GM19193 (cell line): ENCODE results near the gene TMEM9B.

ENCODE experiments used
- POLR2A ChIP-seq: IDR thresholded peaks from 4 replicates; pipeline ENCODE4 v1.6.1; 2011; ENCODE audit not compliant: insufficient read depth, insufficient read length; ENCODE audit errors: extremely low read depth

Gene TMEM9B

DNA sequence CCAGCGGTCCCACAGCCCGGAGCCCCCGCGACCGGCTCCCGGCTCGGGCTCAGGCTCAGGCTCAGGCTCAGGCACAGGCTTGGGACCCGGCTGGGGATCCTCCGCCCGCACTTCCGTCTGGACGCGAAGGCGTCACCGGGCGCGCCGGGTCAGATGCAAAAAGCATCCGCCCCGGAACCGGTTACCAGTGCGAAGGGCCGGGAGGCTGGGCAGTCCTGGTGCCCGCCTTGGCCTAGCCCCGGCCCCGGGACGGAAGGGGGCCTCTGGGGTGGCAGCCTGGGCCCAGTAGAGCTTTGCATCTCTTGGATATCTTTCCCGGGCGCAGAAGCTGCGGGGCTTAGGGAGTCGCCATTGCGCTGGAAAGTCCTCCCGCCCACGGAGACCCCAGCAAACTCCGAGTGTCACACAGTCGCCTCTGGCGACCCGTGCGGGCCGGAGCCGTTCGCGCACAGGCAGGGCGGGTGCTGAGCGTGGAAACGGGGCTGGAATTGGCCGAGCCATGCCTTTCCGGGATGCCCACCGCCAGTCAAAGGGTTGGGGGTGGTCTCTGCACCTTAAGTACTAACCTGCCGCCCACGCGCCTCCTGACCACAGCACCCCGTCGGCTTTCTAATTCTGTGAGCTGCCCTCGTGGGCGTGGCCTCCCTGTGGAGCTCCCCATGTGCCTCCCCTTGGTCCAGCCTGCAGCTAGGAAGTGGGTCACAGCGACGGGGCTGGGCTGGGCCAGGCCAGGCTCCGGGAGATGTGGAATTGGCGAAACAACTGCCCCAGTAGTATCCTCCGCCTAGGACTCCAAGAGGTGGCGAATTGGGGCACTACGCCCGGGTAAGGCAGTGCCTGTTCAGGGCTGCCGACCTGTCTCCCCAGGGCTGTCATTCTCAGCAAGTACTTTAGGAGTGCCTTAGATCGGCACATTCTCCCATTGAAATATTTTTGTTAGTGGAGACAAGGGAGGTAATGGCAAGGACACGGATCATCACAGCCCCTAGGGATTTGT, at the start of gene TMEM9B:
TMEM9B (minus strand) TSS at position 119 of the 997 bp plus-strand sequence. CDS start 129 bp downstream, outside the sequence.
- TF ChIP-seq POLR2A: peak; percentile 90

DNA sequence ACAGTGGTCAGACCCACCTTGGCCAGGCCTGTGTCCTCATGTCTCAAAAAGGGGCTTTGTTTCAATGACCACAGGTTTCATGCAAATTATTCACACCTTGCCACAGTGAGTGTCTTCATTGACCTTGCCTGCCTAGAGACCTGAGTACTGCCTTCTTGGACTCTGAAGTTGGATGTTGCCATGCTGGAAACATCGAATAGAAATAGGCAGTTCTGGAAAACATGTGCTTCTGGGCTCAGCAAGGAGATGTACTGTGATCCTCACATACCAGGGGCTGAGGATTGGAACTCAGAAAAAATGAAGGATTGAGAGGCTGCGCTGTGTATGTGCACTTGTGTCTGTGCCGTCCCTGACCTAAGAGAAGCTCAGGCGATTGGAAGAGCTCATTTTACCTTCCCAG, 49.1 kb upstream of the TMEM9B start:
- TF ChIP-seq POLR2A: no peak

DNA sequence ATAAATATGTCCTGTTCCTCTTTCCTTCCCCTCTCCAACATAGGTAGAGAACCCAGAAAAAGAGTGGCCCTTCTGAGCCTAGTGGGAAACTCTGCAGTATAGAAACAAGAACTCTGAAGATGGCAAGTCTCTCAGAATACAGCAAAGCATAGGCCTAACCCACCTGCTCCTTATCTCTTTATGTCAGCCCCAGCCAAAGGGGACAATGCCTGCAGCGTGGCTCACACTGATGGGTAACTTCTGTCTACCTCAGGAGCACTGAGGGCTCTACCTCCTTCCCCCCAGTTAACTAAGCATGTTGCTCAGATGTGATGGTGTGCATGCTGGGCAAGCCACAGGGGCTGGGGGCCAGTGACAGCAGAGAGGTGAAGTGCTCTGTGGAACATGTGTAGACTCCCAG, 44.4 kb upstream of the TMEM9B start:
- TF ChIP-seq POLR2A: no peak

DNA sequence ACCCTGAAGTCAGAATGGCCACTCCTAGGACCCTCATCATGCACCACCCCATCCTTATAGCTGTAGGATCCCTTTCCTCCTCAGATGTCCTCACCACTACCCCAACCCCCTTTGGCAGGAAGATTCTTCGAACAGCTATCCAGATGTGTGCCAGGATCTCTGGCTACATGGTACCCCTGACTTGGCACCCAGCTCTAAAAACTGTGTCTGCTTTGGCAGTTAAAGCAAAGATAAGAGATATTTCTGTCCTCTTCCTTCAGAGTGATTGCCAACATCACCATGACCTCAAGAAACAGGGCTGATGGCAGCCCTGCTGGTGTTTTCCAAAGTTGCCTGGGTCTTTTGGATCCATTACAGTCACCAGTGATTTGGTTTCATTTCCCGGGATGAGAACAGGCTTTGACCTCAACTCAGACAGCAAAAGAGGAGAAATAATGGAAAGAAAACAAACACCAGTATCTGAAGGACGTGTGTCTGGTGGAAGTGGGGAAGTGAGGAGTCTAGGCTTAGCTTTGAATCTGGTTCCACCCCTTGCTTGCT, 43.8 kb upstream of the TMEM9B start:
- TF ChIP-seq POLR2A: no peak

DNA sequence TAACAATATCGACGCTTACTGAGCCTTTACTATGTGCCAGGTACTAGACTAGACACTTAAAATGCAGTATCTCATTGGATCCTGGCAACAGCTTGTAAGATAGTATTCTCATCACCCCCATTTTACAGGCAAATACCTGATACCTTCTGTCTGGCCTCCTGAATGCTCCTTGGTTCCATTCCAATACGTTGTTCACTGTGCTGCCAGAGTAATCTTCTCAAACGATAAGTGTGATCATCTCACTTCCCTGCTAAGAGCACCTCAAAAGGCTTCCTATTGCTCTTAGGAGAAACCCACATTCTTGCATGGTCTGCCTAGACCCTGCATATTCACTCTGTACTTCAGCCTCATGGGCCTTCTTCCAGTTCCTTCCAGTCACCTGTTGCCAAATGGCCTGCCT, 40.8 kb upstream of the TMEM9B start:
- TF ChIP-seq POLR2A: no peak

DNA sequence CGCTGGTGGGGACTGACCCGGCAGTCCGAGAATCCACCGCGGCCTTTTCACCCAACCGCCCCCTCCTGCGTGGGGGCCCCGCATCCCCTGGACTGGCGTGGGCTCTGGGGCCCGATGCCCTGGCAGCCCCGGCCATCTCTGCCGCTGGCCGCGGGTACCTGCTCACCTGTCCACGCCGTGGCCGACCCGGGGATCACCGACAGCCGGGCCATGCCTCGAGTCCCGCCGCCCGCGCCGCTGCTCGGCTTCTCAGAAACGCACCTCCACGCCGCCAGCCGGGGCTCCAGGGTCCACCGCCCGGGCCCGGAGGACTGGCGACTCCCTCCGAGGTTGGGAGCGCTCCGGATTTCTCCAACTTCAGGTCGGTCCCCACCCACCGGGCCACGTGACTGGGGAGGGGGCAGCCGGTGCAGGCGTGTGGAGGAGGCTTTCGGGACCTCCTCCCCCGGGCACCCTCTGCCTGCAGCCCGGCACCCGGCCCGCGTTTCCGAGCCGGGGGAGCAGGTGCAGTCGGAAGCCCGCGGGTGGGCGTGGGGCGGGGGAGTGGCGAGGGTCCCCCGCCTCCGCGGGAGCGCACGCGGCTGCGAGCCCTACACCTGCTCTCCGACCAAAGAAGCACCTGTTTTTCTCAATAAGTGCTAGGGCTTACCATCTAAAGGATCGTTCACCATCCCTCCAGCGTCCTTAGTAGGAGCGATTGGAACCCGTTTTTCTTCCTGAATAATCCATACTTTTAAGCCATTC, 40.1 kb upstream of the TMEM9B start:
- no peak for TF ChIP-seq POLR2A

DNA sequence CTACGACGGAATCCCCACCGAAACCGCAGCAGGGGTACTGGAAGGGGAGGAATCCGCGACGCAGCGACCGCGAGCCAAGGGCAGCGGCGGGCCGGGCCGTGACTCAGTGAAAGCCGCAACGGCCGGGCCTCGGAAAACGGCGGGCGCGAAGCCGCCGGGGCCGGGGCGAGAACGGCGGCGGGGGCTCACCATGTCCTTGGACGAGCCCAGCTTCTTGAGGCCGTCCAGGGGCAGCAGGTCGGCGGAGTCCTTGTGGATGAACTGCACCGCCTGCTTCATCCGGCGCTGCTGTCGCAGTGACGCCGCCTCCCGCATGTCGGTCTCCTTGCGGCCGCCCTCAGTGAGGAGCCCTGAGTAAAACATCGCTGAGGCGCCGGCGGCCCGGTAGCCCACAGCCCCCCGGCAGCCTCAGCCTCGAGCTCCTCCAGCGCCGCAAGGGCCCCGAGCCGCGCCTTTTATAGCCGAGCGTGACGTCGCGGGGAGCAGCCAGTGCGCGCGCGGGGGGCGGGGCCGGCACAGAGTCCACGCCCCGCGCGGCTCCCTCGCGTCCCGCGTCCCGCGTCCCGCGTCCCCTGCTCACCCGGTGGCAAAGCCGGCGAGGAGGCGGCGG, 39.4 kb upstream of the TMEM9B start, which contains the start of gene NRIP3:
NRIP3 (minus strand) TSS at position 429 of the 610 bp plus-strand sequence; CDS start at position 363, 66 bp downstream.
- TF ChIP-seq POLR2A: no peak

DNA sequence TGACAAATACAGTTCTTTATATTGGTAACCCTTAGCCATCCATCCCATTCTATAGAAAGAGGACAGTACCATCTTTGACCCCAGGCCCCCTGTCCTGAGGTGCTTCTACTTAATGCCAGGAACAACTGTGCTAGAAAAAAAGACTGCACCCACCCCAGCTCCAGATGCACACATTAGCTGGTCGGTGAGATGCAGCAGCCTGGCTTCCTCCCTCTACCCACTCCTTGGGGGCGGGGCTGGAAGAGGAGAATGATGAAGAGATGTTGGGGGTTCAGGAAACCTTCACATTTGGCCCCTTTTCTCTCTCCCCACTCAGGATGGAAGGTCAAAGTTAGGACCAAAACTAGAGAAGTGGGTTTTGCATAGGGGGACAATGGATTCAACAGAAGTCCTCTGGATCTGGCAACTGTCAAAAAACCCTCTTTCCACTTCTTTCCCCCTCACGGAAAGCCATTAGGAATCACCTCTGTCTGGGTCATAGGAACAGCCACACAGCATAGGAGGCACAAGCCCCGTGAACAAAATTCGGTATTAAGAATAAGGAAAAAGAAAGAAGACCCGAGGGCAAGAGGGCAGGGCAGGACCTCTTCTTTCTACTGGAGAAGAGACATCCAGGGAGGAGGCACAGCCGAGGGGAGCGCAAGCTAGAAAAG, 38.8 kb upstream of the TMEM9B start:
- no peak for TF ChIP-seq POLR2A

DNA sequence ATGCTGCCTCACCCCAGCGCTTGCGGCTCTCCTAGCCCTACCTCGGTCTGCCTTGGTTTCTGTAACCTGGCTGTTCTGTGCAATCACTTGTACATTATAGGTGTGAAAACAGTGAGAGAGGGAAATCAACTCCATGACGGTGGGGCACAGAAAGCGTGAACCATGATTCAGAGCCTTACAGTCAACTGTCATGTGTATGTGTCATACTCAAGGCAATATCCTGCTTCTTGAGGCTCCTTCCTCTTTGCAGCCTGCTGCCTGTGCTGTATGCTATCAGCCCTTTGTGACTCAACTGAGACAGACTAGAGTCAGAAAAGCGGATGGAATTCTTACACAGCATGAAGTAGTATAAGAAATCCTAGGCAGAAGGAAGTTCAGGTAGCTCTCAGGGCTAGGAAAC, 37.5 kb upstream of the TMEM9B start:
- no peak for TF ChIP-seq POLR2A

DNA sequence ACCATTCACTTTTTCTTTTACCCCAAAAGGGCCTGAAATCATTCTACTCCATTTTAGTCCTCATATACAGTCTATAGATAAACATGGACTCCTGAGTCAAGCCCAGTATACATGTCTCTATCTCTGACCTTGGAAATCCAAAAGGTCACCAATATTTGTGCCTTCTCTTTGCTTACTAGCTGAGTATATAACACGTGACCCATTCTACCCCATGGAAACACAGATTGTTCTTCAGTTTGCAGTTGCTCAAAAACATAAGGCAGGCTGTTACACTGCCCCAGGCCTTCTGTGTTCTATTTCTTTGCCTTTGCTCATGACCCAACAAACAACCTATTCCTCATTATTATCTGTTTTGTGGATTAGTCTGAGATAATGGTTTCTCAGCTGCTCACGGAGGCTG, 33.8 kb upstream of the TMEM9B start:
- no peak for TF ChIP-seq POLR2A

DNA sequence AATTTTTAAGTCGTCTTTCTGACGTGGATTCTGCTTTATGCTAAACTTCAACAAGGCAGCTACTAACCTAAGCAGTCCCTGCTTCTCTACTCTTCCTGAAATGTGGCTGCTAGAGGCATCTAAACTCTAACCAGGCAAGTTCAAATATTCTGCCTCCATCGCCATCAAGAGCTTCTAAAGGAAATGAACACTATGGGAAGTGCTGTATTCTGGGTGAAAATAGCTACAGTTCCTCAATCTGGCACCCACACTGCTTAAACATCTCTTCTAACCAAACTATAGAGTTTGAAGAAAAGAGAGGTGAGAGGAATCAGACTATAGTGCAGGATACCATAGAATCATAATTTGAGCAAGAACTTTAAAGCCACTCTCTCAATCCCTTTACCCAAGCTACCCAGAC, 33.2 kb upstream of the TMEM9B start:
- TF ChIP-seq POLR2A: no peak

DNA sequence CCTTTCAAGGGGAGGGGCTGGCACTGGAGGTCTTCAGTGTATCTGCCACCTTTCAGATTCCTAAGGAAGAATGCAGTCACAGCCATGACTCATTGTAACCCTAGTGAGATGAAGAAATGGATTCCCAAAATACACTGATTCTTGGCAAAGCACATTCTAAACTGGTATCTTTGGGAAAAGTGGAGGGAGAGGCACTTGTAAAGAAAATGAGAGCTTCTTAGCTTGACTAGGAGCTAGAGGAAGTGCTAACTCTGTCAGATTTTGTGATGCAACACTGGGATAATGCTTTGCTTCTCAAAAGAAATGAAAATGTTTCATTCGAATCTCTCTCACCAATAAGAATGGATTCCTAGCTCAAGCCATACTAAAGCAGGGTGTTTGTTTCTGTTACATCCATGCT, 25.2 kb upstream of the TMEM9B start:
- no peak for TF ChIP-seq POLR2A

DNA sequence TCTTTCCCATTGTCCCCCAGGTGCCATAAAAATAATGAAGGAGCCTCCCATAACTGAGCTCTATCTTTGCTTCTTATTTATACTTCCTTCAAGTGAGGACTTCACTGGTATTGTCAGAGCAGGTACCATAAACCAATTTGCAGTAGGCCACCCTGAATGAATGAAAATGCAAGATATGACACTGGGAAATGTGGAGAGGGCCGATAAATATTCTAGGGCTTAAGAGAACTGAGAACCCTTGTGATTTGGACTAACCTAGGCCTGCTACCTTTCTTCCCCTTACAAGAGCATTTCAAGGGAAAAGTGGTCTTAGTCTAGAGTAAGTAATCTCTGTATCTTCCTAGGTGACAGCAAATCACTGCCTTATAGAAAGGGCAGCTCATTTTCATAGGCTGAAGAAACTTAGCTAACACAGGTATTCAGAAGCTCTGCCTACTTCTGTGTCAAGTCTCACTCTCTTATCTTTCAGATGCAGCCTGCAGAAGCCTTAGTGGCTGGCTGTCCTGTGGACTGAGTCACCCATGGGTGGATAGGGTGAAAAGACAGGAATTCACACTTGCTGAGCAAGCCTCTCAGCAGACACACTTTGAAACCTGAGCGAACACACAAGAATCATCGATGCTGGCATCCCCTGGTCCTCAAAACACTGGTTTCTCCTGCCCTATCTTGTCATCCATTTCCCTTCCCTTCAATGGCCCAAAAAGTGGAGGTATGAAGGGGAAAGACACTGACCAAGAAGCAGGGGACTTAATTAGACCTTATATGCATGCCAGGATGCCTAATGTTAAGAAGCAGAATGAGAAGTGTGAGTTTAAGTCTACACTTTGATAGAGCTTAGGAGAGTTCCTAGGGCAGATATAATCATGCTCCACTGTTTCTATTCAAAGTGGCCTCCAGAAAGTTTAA, 24.3 kb upstream of the TMEM9B start:
- no peak for TF ChIP-seq POLR2A
